Measurements from ENCODE around the gene PPTC7. TPM values are rescaled to one million over a fixed set of nuclear protein-coding genes. Genes with fewer than 3 reads are reported as not detected.

PPTC7 gene
- total RNA-seq, 4 donors from 2014 or later = 24.6 to 36.6 (median 29.1) TPM

DNA sequence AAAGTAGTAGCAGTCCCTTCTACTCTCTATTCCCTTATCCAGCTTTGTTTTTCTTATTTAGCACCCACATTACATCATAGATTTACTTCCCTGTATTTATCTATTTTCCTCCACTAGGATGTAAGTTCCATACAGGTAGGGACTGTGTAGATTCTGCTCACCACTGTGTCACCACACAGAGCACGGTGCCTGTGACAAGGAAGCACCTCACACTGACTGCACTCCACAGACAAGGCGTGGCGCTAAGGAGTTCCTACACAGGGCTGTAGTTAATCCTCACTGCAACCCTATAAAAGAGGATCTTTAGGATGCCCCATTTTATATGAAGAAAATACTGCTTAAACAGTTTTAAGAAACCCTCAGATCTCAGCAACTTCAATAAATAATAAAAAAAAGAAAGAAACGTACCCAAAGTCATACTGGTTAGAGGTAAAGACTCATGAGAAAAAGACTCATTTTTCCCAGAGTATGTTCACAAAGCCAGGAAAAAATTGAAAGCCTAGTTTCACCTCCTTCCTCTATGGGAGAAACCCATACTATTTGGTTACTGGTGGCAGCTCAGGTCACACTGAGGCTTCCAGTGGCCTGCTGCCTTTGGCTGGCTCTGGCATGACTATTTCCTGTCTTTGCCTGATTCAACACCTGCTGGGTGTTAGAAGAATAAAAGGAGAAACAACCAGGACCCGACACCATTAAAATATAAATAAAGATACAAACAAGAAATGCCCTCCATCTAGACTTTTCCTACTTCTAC, 44.1 kb downstream of the PPTC7 start:
- peaks cover 64% of the 10 kb centered on the region for H3K4me1 ChIP-seq
- H3K36me3 ChIP-seq = peaks cover 34% of the 10 kb centered on the region
- no peaks in the 10 kb centered on the region for H3K9me3 ChIP-seq
- DNase-seq (ENCODE audit: low spot score in 2 of 2) = no peak
- no peak for TF ChIP-seq POLR2AphosphoS5 (IDR thresholded peaks at IDR 0.05)
- TF ChIP-seq EP300 (IDR thresholded peaks at IDR 0.05) = no peak
- TF ChIP-seq, protein P1, sequence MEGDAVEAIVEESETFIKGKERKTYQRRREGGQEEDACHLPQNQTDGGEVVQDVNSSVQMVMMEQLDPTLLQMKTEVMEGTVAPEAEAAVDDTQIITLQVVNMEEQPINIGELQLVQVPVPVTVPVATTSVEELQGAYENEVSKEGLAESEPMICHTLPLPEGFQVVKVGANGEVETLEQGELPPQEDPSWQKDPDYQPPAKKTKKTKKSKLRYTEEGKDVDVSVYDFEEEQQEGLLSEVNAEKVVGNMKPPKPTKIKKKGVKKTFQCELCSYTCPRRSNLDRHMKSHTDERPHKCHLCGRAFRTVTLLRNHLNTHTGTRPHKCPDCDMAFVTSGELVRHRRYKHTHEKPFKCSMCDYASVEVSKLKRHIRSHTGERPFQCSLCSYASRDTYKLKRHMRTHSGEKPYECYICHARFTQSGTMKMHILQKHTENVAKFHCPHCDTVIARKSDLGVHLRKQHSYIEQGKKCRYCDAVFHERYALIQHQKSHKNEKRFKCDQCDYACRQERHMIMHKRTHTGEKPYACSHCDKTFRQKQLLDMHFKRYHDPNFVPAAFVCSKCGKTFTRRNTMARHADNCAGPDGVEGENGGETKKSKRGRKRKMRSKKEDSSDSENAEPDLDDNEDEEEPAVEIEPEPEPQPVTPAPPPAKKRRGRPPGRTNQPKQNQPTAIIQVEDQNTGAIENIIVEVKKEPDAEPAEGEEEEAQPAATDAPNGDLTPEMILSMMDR (IDR thresholded peaks at IDR 0.05) = no peak
- TF ChIP-seq POLR2A (IDR thresholded peaks at IDR 0.05) = no peak
- H3K27ac ChIP-seq = peak overlapping the region; percentile 12
- no peaks in the 10 kb centered on the region for H3K27me3 ChIP-seq
- WGBS = 81% methylated on average over 5 of the region's 5 CpGs
- no peak overlapping the region for H3K4me3 ChIP-seq

DNA sequence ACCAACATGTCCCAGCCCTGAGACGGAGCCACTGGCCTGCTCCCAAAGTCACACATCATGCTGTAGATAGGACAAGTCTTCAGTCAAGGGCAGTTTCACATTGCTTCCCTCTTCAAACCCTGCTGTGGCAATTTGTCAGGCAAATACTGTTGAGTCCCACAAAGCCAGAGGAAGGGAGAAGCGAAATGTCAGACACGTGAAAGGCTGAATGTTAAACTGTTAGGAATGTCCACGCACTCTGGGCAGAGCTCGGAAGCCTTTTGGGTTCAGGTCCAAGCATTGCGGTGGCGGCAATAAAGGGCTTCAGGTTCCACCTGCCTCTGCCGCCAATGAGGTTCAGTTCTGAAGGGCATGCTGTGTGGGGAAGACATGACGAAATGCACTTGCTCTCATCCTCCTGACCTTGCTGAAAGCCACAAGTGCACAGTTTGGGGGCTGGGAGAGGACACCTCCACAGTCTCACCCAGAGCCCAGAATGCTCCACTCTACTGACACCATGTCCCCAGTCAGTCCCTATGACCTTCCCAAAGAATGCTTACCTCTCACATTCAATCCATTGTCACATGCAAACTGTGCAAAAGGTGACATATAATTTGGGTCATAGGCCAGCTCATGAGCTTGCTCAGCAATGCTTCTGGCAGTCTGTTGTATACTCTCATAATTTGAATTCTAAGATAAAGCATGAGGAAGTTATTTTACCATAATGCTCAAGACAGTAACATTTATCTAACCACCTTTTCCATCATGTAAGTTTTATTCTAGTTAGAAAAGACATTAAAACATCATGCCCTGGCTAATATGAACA, 45.3 kb downstream of the PPTC7 start:
- Histone ChIP-seq H3K9me3 (no peaks in the 10 kb centered on the region), H3K36me3 (peaks cover 37% of the 10 kb centered on the region), H3K27ac (peak overlapping the region; percentile 79), H3K27me3 (no peaks in the 10 kb centered on the region), H3K4me3 (no peak overlapping the region), H3K4me1 (peaks cover 64% of the 10 kb centered on the region)
- TF ChIP-seq EP300 (IDR thresholded peaks at IDR 0.05) (no peak), POLR2A (IDR thresholded peaks at IDR 0.05) (no peak)
- TF ChIP-seq, protein P1 (IDR thresholded peaks at IDR 0.05) = no peak
- WGBS = 54% methylated on average over 7 of the region's 9 CpGs
- no peak for DNase-seq (ENCODE audit: low spot score in 2 of 2)

DNA sequence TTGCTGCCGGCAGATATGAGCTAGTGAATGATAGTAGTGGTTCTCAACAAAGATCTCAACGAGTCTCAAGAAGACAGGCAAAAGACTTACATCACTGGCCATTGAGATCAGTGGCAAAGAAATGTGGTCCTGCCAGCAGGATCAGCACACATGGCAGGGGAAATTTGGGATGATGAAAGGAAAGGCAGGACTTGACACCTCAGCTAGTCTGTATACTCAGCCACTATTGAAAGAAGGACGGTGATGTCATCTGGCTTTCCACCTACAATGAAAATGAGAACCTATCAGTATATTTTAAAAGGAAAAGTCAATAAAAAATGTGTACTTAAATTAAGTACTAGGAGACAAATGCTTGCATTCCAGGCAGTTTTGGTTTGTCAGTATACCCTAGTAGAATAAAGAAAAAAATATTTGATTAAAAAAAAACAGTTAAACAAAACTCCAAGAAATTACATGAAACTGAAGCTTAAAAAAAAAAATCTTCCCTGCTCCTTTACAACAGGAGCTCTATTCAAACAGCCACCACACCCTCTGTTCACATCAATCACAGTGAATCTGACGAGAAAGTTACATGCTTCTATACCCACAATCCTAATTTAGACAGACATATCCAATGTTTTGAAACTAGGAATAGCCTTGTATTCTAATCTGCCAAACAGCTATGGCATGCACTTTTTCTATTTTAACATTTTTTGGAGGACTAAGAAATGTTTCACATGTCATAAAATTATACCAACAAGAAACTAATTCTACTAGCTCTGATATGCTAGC, 46.1 kb downstream of the PPTC7 start:
- Histone ChIP-seq H3K9me3 (no peaks in the 10 kb centered on the region), H3K4me1 (peaks cover 64% of the 10 kb centered on the region), H3K4me3 (no peak overlapping the region), H3K27me3 (no peaks in the 10 kb centered on the region), H3K36me3 (peaks cover 37% of the 10 kb centered on the region), H3K27ac (peak overlapping the region; percentile 79)
- TF ChIP-seq EP300 (IDR thresholded peaks at IDR 0.05) (no peak), POLR2AphosphoS5 (IDR thresholded peaks at IDR 0.05) (no peak), POLR2A (IDR thresholded peaks at IDR 0.05) (no peak)
- TF ChIP-seq, protein P1 (IDR thresholded peaks at IDR 0.05) = no peak
- 67% methylated on average over 4 of the region's 4 CpGs for WGBS
- DNase-seq (ENCODE audit: low spot score in 2 of 2) = no peak

DNA sequence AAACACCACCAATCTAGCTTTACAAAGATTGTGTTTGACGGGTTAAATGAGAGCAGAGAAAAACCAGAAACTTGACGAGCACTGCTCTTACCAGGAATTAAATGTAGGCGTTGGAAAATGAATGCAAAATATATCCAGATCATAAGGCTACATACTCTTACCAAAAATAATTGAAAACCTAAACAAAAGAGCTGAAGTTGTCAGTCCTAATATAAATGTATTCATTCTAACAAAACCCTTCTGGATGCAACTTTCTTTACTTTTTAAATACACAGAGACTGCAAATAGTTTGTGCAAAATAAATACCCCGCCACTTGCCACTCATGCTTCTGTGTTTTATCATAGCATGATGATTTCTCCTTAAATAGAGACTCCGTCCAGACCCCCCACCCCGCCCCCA, 48.3 kb downstream of the PPTC7 start:
- H3K9me3 ChIP-seq = no peaks in the 10 kb centered on the region
- H3K4me1 ChIP-seq = peaks cover 67% of the 10 kb centered on the region
- no peaks in the 10 kb centered on the region for H3K27me3 ChIP-seq
- no peak for DNase-seq (ENCODE audit: low spot score in 2 of 2)
- no peak overlapping the region for H3K4me3 ChIP-seq
- peaks cover 37% of the 10 kb centered on the region for H3K36me3 ChIP-seq
- 92% methylated on average over 6 of the region's 6 CpGs for WGBS
- TF ChIP-seq, protein P1 (IDR thresholded peaks at IDR 0.05) = no peak
- TF ChIP-seq POLR2A (IDR thresholded peaks at IDR 0.05) (no peak), POLR2AphosphoS5 (IDR thresholded peaks at IDR 0.05) (no peak), EP300 (IDR thresholded peaks at IDR 0.05) (no peak)
- no peak overlapping the region for H3K27ac ChIP-seq
